Coronary artery (tissue), 2 donors: ENCODE measurements around the gene USP32.
"Not testable (repeated sequence)": the region's sequence is repeated elsewhere in the genome, so short reads cannot be mapped to it uniquely, and the experiment has no call there.

Source experiments
- DNase-seq: peaks from one replicate; pipeline ENCODE4 v3.0.0-alpha.2; 2017; ENCODE audit warnings: low spot score
- H3K27ac ChIP-seq, 2 donors: fragments of 200-600 bp; sonication (generic); one replicate each; pipeline ENCODE4 v1.5.1; 2016 to 2019
- H3K4me3 ChIP-seq: fragments of 200-600 bp; sonication (generic); 2 replicates; pipeline ENCODE4 v1.5.1; 2016; ENCODE audit warnings: mild to moderate bottlenecking, moderate library complexity
- TF ChIP-seq, protein P1 (sequence below): fragments of 200-600 bp; sonication (generic); IDR thresholded peaks from one replicate; pipeline ENCODE4 v1.5.1; 2019; ENCODE audit warnings: antibody characterized with exemption

Gene USP32

DNA sequence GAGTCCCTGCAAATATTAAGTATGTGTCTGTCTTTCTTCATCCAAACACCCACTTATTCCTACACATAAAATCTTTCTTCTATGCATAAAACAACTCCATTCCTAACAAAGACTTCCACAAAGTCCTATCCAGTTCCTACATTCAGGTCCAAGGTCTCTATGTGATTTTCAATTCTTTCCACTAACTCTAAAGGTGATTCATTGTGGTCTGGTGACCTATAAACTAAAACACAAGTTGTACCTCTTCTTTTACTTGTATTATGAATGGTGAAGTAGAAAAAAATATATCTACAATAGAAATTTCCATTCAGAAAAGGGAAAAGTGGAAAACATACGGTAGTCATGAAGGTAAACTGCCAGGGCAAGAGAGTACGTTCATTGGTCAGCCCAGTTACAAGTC is 56.6 kb downstream of the USP32 start:
- Histone ChIP-seq H3K4me3 (no peak overlapping the region), H3K27ac (no peak overlapping the region)
- no peak for DNase-seq
- TF ChIP-seq, protein P1, sequence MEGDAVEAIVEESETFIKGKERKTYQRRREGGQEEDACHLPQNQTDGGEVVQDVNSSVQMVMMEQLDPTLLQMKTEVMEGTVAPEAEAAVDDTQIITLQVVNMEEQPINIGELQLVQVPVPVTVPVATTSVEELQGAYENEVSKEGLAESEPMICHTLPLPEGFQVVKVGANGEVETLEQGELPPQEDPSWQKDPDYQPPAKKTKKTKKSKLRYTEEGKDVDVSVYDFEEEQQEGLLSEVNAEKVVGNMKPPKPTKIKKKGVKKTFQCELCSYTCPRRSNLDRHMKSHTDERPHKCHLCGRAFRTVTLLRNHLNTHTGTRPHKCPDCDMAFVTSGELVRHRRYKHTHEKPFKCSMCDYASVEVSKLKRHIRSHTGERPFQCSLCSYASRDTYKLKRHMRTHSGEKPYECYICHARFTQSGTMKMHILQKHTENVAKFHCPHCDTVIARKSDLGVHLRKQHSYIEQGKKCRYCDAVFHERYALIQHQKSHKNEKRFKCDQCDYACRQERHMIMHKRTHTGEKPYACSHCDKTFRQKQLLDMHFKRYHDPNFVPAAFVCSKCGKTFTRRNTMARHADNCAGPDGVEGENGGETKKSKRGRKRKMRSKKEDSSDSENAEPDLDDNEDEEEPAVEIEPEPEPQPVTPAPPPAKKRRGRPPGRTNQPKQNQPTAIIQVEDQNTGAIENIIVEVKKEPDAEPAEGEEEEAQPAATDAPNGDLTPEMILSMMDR = no peak

DNA sequence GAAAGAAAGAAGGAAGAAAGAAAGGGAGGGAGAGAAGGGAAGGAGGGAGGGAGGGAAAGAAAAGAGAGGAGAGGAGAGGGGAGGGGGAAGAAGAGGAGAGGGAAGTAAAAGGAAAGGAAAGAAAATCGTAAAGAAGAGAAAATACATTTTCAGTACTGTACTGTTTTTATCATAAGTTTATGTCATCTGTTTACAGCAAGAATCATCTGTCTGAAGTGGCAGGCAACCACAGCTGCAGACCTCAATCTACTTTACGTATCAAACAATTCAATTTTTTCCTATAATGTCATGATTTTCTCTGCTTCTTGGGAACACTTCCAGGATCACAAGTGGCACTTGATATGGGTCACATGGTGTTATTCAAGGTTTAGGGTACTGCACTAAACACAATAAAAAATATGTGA is 58.3 kb downstream of the USP32 start:
- H3K4me3 ChIP-seq = no peak overlapping the region
- no peak for DNase-seq
- TF ChIP-seq, protein P1 = no peak
- H3K27ac ChIP-seq = no peak overlapping the region

DNA sequence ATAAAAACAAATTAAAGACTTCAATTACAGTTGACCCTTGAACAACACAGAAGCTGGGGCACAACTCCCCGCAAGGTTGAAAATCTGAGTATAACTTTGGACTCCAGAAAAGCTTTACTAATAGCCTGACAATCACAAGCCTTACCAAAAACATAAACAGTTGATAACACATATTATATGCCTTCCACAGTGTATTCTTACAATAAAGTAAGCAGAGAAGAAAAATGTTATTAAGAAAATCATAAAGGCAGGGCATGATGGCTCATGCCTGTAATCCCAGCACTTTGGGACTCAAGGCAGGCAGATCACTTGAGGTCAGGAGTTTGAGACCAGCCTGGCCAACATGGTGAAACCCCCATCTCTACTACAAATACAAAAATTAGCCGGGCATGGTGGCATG is 58.9 kb downstream of the USP32 start:
- not testable (repeated sequence) for H3K4me3 ChIP-seq, DNase-seq, H3K27ac ChIP-seq

DNA sequence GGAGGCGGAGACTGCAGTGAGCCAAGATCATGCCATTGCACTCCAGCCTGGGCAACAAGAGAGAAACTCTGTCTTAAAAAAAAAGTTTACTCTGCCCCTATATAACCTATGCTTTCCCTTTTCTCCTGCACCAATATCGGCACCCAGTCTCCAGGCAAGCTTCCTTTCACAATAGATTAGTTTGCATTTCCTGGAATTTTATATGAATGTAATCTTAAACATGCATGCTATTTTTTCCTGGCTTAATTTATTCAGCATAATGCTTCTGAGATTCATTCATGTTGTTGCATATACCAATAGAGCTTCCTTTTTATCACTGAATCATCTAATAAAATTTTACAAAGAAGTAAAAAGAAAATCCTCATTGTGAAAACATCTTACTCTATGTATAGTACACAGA is 59.4 kb downstream of the USP32 start:
- no peak overlapping the region for H3K27ac ChIP-seq
- no peak for DNase-seq
- TF ChIP-seq, protein P1 = no peak
- H3K4me3 ChIP-seq = no peak overlapping the region

DNA sequence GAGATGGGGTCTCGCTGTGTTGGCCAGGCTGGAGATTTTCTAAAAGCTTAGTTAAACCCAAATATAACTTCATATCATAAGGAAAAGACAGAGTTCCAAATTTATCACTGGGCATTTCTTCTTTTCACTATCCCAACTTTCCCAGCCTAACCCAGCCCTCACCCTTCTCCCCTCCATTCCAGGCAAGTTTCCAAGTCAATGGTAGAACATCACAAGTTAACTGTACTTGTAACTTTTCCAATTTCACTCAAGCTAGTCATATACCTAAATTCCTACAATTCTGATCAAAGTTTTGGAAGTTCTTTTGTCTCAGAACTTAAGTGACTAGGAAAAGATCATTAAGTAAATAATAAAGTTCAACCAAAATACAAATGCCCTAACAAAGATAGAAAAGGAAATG is 61.2 kb downstream of the USP32 start:
- no peak for DNase-seq
- TF ChIP-seq, protein P1 = no peak
- H3K27ac ChIP-seq = no peak overlapping the region

DNA sequence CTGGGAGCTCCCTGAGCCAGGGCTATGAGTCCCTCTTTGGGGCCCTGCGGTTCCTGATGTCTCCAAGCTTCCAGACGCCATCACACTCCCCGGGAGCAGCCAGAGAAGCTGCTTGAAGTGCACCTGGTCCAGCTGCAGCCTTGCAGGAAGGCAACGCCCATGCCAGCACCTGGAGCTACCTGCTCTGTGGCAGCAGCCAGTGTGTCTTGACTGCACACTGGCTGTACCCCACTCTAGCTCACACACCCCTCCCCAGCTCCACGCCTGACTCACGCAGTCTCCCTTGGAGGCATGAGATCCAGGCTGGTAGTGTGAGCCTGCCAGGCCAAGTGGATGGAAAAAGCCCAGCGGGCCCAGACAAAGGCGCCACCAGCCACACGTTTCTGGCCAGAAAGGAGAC is 63.3 kb downstream of the USP32 start:
- Histone ChIP-seq H3K27ac (no peak overlapping the region), H3K4me3 (no peak overlapping the region)
- DNase-seq = no peak
- TF ChIP-seq, protein P1 = no peak

More for the DNA sequence above, 61.2 kb downstream of the USP32 start:
- H3K4me3 ChIP-seq = no peak overlapping the region

DNA sequence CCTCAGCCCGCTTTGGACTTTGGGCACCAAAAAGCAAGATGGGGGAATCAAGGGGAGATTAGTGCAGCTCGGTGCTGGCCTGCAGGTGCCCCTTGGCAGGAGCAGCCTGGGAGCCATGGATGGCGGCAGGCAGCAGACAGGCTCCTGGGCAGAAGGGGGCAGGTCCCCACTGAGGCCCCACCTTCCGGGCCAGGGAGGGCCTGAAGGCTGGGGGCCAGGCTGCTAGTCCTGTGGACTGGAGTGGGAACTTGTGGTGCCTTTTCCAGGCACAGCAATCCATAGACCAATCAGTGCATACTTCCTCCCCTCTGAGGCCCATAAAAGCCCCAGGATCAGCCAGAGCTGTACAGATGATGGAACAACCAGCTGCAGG is 64.0 kb downstream of the USP32 start:
- H3K27ac ChIP-seq = no peak overlapping the region
- no peak for DNase-seq
- no peak overlapping the region for H3K4me3 ChIP-seq
- TF ChIP-seq, protein P1 = no peak
